GM12878 (cell line): ENCODE results near the gene GRB10. TPM values are rescaled to one million over a fixed set of nuclear protein-coding genes. Genes with fewer than 3 reads are reported as not detected.

Experiments used
- ATAC-seq: fragments of 200-7000 bp; cut with Tn5 transposase; 3 replicates; pipeline ENCODE4 v1.9.1; 2020; ENCODE audit warnings: mild to moderate bottlenecking, moderate library complexity
- BruUV-seq: library from RNA; stranded (reverse); fragments of 400-500 nt; replicated peaks from 2 replicates; lab custom pipeline; 2021; lab: Mats Ljungman, UMichigan
- CTCF ChIA-PET: fragments of 300-600 bp; sonication (Branson Sonifier 250); formaldehyde crosslinking; extraction: SDS; loops from one replicate; lab custom pipeline; 2021; ENCODE audit warnings: inconsistent platforms; lab: Yijun Ruan, JAX
- POLR2A ChIA-PET: fragments of 350-600 bp; formaldehyde crosslinking; extraction: SDS; loops from one replicate; lab custom pipeline; 2021; ENCODE audit warnings: inconsistent platforms; lab: Charles Lee
- RAD21 ChIA-PET: fragments of 300-600 bp; sonication (Branson Sonifier 250); formaldehyde crosslinking; loops from one replicate; lab custom pipeline; 2023; ENCODE audit warnings: antibody characterized with exemption; ENCODE audit not compliant: unreplicated experiment; lab: Charles Lee
- SMC1A ChIA-PET: fragments of 300-600 bp; sonication (Branson Sonifier 250); formaldehyde crosslinking; loops from one replicate; lab custom pipeline; 2023; ENCODE audit not compliant: unreplicated experiment, uncharacterized antibody; lab: Charles Lee
- DNase-seq: peaks from one replicate; pipeline ENCODE4 v3.0.0-alpha.2; 2011; ENCODE audit warnings: low read depth, low spot score
- FAIRE-seq: peaks from 3 replicates; lab custom pipeline; 2011; peaks lifted over from hg19 to GRCh38; lab: Jason Lieb, UNC
- H2AFZ ChIP-seq: 2 replicates; pipeline ENCODE4 v1.6.0; 2011; ENCODE audit warnings: low read depth, low read length, control low read depth; ENCODE audit not compliant: control insufficient read depth
- H3K27ac ChIP-seq: 2 replicates; pipeline ENCODE4 v1.5.1; 2011; ENCODE audit warnings: control low read depth; ENCODE audit not compliant: control insufficient read depth, insufficient read depth
- H3K27me3 ChIP-seq, 2 experiments: replicated peaks in 1 of 2; 2 replicates each; pipeline versions ENCODE4 v1.6.0 to v1.6.1; 2011; ENCODE audit warnings: low read length in 1 of 2; ENCODE audit not compliant: control insufficient read depth in 2 of 2, insufficient read depth in 2 of 2
- H3K36me3 ChIP-seq, 2 experiments: 2 replicates each; pipeline ENCODE4 v1.5.1; 2011; ENCODE audit warnings: low read length in 1 of 2; ENCODE audit not compliant: control insufficient read depth in 2 of 2, insufficient read depth in 2 of 2
- H3K4me1 ChIP-seq: 2 replicates; pipeline ENCODE4 v1.6.1; 2011; ENCODE audit warnings: mild to moderate bottlenecking, low read length, moderate library complexity, mixed read lengths; ENCODE audit not compliant: control insufficient read depth, insufficient read depth
- H3K4me2 ChIP-seq: 2 replicates; pipeline ENCODE4 v1.6.0; 2011; ENCODE audit warnings: control low read depth; ENCODE audit not compliant: control insufficient read depth, insufficient read depth
- H3K4me3 ChIP-seq: fragments of 200-600 bp; sonication (generic); 2 replicates; pipeline ENCODE4 v1.5.1; 2016
- H3K79me2 ChIP-seq: 2 replicates; pipeline ENCODE4 v1.6.0; 2011; ENCODE audit warnings: low read length; ENCODE audit not compliant: control insufficient read depth, insufficient read depth
- H3K9ac ChIP-seq: 2 replicates; pipeline ENCODE4 v1.8.0; 2011; ENCODE audit warnings: low read length, control low read depth, mixed read lengths; ENCODE audit not compliant: control insufficient read depth, insufficient read depth
- H3K9me3 ChIP-seq: replicated peaks from 3 replicates; pipeline ENCODE4 v1.5.1; 2011; ENCODE audit warnings: mild to moderate bottlenecking, low read length; ENCODE audit not compliant: control insufficient read depth, insufficient read depth
- H4K20me1 ChIP-seq: 2 replicates; pipeline ENCODE4 v1.6.0; 2011; ENCODE audit not compliant: control insufficient read depth, insufficient read depth
- IRF4 ChIP-seq: IDR thresholded peaks from 2 replicates; pipeline ENCODE4 v1.6.1; 2011; ENCODE audit warnings: low read depth, low read length
- MYC ChIP-seq: IDR thresholded peaks from 2 replicates; pipeline ENCODE4 v1.6.1; 2011; ENCODE audit warnings: mild to moderate bottlenecking, low read length, moderate library complexity, inconsistent platforms; ENCODE audit not compliant: insufficient read depth, insufficient replicate concordance, insufficient read length, severe bottlenecking
- POLR2AphosphoS5 ChIP-seq: IDR thresholded peaks from 2 replicates; pipeline ENCODE4 v1.6.1; 2011; ENCODE audit warnings: mild to moderate bottlenecking, low read length, inconsistent platforms
- RBBP5 ChIP-seq: fragments of 200-600 bp; sonication (generic); conservative IDR thresholded peaks from 2 replicates; pipeline ENCODE4 v1.6.1; 2016
- SIX5 ChIP-seq: IDR thresholded peaks from 2 replicates; pipeline ENCODE4 v1.6.1; 2011; ENCODE audit warnings: mild to moderate bottlenecking, low read depth, low read length, moderate library complexity; ENCODE audit not compliant: severe bottlenecking
- TBL1XR1 ChIP-seq: IDR thresholded peaks from 2 replicates; pipeline ENCODE4 v1.6.1; 2012; ENCODE audit warnings: low read depth, low read length, improper control_type of control experiment
- WRNIP1 ChIP-seq: IDR thresholded peaks from 2 replicates; pipeline ENCODE4 v1.6.1; 2011; ENCODE audit warnings: low read depth, low read length, improper control_type of control experiment, borderline replicate concordance
- ZZZ3 ChIP-seq: IDR thresholded peaks from 2 replicates; pipeline ENCODE4 v1.6.1; 2011; ENCODE audit warnings: low read depth; ENCODE audit not compliant: control insufficient read depth, insufficient read length
- WGBS: methylation state at CpG from one replicate; pipeline ENCODE4 v1.1.6; 2016; ENCODE audit warnings: low lambda C conversion rate; ENCODE audit not compliant: insufficient replicate concordance, insufficient coverage; ENCODE audit errors: missing lambda C conversion rate; 5-methylcytosine and 5-hydroxymethylcytosine counted together
- in situ Hi-C: fragments of 300-500 bp; cut with MboI; formaldehyde crosslinking; loops from 9 replicates; pipeline ENCODE4 v1.14.3; 2018; ENCODE audit warnings: mixed read lengths
- intact Hi-C: fragments of 100-400 bp; cut with micrococcal nuclease; formaldehyde crosslinking; loops from one replicate; pipeline ENCODE4 v1.14.2; 2022; ENCODE audit not compliant: unreplicated experiment
- polyA plus RNA-seq, 11 experiments: library from polyadenylated mRNA; depleted of rRNA in 4 of 11; unstranded in 6 of 11; stranded (reverse) in 5 of 11; fragments of >200 nt; fragmentation: Nextera tagmentation in 4 of 11; fragmentation: Illumina TruSeq in 1 of 11; extraction: Ambion mirVana in 4 of 11; extraction: Trizol in 1 of 11; gene quantifications; 1 replicate in 1 of 11; 2 replicates in 10 of 11; pipeline versions ENCODE4 v1.2.1 to v1.2.3, GENCODE V29; 2011 to 2016; ENCODE audit warnings: inconsistent platforms in 2 of 11, missing spikeins in 2 of 11, low read depth in 1 of 11
- total RNA-seq, 4 experiments: library from RNA; depleted of rRNA in 3 of 4; stranded (reverse); fragments of >200 nt in 3 of 4; fragmentation: Illumina TruSeq in 1 of 4; extraction: Trizol in 1 of 4; gene quantifications; 2 replicates each; pipeline versions ENCODE4 v1.2.1 to v1.2.3, GENCODE V29; 2013 to 2021
- TF ChIP-seq, protein P1 (sequence below): fragments of 450-650 bp; formaldehyde crosslinking; IDR thresholded peaks from 2 replicates; pipeline ENCODE4 v1.5.0; 2022; ENCODE audit warnings: mild to moderate bottlenecking, missing genetic modification characterization
- TF ChIP-seq, protein P2 (sequence below): IDR thresholded peaks from 2 replicates; pipeline ENCODE4 v1.6.1; 2011; ENCODE audit warnings: mild to moderate bottlenecking, low read depth, low read length, moderate library complexity; ENCODE audit not compliant: insufficient replicate concordance
- TF ChIP-seq, protein P3 (sequence below): fragments of 450-650 bp; IDR thresholded peaks from 2 replicates; pipeline ENCODE4 v1.6.1; 2018; ENCODE audit warnings: mild to moderate bottlenecking, low read depth, moderate library complexity; ENCODE audit not compliant: partially characterized antibody
- TF ChIP-seq, protein P4 (sequence below): fragments of 450-650 bp; IDR thresholded peaks from 2 replicates; pipeline ENCODE4 v1.6.1; 2016; ENCODE audit warnings: mild to moderate bottlenecking, moderate library complexity, borderline replicate concordance

Gene GRB10
- total and polyA plus RNA-seq, 10 of the 15 experiments (the other 5 are each of a cell fraction or from before 2014, with no cell fraction given), result 0.04 to 0.33 TPM; not detected in 8

DNA sequence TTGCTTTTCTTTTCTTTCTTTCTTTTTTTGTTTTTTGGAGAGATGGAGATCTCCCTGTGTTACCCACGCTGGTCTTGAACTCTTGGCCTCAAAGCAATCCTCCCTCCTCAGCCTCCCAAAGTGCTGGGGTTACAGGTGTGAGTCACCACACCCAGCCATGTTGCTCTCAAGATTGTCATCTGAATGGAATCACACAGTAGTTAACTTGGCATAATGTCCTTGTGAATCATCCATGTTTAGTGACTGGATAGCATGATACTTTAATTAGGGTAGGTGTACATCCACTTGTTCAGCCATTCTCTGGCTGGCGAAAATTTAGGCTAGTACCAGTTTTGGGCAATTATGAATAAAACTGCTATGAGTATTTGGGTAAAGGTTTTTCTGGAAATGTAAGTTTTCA is 15.4 kb upstream of the GRB10 start:
- H3K27me3 ChIP-seq, result peaks cover 0 to 2% of the 10 kb centered on the region in 2 experiments
- no peak for ATAC-seq
- H3K36me3 ChIP-seq, result no peaks in the 10 kb centered on the region
- ChIA-PET CTCF (no interaction called here), POLR2A (no interaction called here), RAD21 (no interaction called here), SMC1A (no interaction called here)
- H3K79me2 ChIP-seq, result no peaks in the 10 kb centered on the region
- no peak overlapping the region for H3K4me3 ChIP-seq
- WGBS, result 0% methylated on average over 2 of the region's 2 CpGs
- no peaks in the 10 kb centered on the region for H3K4me1 ChIP-seq
- BruUV-seq, result no TSS peak
- TF ChIP-seq SIX5, result no peak
- TF ChIP-seq, protein P1, sequence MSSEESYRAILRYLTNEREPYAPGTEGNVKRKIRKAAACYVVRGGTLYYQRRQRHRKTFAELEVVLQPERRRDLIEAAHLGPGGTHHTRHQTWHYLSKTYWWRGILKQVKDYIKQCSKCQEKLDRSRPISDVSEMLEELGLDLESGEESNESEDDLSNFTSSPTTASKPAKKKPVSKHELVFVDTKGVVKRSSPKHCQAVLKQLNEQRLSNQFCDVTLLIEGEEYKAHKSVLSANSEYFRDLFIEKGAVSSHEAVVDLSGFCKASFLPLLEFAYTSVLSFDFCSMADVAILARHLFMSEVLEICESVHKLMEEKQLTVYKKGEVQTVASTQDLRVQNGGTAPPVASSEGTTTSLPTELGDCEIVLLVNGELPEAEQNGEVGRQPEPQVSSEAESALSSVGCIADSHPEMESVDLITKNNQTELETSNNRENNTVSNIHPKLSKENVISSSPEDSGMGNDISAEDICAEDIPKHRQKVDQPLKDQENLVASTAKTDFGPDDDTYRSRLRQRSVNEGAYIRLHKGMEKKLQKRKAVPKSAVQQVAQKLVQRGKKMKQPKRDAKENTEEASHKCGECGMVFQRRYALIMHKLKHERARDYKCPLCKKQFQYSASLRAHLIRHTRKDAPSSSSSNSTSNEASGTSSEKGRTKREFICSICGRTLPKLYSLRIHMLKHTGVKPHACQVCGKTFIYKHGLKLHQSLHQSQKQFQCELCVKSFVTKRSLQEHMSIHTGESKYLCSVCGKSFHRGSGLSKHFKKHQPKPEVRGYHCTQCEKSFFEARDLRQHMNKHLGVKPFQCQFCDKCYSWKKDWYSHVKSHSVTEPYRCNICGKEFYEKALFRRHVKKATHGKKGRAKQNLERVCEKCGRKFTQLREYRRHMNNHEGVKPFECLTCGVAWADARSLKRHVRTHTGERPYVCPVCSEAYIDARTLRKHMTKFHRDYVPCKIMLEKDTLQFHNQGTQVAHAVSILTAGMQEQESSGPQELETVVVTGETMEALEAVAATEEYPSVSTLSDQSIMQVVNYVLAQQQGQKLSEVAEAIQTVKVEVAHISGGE (CRISPR knock-in tag), result no peak
- TF ChIP-seq, protein P2, sequence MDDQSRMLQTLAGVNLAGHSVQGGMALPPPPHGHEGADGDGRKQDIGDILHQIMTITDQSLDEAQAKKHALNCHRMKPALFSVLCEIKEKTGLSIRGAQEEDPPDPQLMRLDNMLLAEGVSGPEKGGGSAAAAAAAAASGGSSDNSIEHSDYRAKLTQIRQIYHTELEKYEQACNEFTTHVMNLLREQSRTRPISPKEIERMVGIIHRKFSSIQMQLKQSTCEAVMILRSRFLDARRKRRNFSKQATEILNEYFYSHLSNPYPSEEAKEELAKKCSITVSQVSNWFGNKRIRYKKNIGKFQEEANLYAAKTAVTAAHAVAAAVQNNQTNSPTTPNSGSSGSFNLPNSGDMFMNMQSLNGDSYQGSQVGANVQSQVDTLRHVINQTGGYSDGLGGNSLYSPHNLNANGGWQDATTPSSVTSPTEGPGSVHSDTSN, result no peak
- TF ChIP-seq POLR2AphosphoS5, result no peak
- TF ChIP-seq, protein P3, sequence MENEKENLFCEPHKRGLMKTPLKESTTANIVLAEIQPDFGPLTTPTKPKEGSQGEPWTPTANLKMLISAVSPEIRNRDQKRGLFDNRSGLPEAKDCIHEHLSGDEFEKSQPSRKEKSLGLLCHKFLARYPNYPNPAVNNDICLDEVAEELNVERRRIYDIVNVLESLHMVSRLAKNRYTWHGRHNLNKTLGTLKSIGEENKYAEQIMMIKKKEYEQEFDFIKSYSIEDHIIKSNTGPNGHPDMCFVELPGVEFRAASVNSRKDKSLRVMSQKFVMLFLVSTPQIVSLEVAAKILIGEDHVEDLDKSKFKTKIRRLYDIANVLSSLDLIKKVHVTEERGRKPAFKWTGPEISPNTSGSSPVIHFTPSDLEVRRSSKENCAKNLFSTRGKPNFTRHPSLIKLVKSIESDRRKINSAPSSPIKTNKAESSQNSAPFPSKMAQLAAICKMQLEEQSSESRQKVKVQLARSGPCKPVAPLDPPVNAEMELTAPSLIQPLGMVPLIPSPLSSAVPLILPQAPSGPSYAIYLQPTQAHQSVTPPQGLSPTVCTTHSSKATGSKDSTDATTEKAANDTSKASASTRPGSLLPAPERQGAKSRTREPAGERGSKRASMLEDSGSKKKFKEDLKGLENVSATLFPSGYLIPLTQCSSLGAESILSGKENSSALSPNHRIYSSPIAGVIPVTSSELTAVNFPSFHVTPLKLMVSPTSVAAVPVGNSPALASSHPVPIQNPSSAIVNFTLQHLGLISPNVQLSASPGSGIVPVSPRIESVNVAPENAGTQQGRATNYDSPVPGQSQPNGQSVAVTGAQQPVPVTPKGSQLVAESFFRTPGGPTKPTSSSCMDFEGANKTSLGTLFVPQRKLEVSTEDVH, result no peak
- TF ChIP-seq WRNIP1, result no peak
- no peak for TF ChIP-seq IRF4
- no peak for TF ChIP-seq ZZZ3
- TF ChIP-seq, protein P4, sequence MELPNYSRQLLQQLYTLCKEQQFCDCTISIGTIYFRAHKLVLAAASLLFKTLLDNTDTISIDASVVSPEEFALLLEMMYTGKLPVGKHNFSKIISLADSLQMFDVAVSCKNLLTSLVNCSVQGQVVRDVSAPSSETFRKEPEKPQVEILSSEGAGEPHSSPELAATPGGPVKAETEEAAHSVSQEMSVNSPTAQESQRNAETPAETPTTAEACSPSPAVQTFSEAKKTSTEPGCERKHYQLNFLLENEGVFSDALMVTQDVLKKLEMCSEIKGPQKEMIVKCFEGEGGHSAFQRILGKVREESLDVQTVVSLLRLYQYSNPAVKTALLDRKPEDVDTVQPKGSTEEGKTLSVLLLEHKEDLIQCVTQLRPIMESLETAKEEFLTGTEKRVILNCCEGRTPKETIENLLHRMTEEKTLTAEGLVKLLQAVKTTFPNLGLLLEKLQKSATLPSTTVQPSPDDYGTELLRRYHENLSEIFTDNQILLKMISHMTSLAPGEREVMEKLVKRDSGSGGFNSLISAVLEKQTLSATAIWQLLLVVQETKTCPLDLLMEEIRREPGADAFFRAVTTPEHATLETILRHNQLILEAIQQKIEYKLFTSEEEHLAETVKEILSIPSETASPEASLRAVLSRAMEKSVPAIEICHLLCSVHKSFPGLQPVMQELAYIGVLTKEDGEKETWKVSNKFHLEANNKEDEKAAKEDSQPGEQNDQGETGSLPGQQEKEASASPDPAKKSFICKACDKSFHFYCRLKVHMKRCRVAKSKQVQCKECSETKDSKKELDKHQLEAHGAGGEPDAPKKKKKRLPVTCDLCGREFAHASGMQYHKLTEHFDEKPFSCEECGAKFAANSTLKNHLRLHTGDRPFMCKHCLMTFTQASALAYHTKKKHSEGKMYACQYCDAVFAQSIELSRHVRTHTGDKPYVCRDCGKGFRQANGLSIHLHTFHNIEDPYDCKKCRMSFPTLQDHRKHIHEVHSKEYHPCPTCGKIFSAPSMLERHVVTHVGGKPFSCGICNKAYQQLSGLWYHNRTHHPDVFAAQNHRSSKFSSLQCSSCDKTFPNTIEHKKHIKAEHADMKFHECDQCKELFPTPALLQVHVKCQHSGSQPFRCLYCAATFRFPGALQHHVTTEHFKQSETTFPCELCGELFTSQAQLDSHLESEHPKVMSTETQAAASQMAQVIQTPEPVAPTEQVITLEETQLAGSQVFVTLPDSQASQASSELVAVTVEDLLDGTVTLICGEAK, result no peak
- no peak for TF ChIP-seq RBBP5
- TF ChIP-seq TBL1XR1, result no peak
- no peak for TF ChIP-seq MYC
- intact Hi-C loops, result no loop called here
- FAIRE-seq, result no peak
- H3K9ac ChIP-seq, result no peak overlapping the region
- H2AFZ ChIP-seq, result no peak overlapping the region
- in situ Hi-C loops, result no loop called here
- no peak overlapping the region for H3K27ac ChIP-seq
- no peaks in the 10 kb centered on the region for H4K20me1 ChIP-seq
- H3K4me2 ChIP-seq, result no peak overlapping the region
- no peak for DNase-seq
- no peaks in the 10 kb centered on the region for H3K9me3 ChIP-seq
